ENCODE data around the gene FNDC3B. TPM values are rescaled to one million over a fixed set of nuclear protein-coding genes. Genes with fewer than 3 reads are reported as not detected.
"Not testable (repeated sequence)": the region's sequence is repeated elsewhere in the genome, so short reads cannot be mapped to it uniquely, and the experiment has no call there.

The FNDC3B gene
- total RNA-seq, 1 experiment from 2014 or later = 62.3 TPM

- H3K36me3 ChIP-seq = peaks cover 17% of the 10 kb centered on the region
- no peaks in the 10 kb centered on the region for H3K27me3 ChIP-seq
- H3K4me3 ChIP-seq = no peak overlapping the region
- H3K9me3 ChIP-seq (replicated peaks) = no peaks in the 10 kb centered on the region
- H3K4me1 ChIP-seq = peaks cover 30% of the 10 kb centered on the region
- DNase-seq = no peak
- H3K27ac ChIP-seq = peak overlapping the region; percentile 75
These were observed 43.6 kb downstream of the FNDC3B start for GRCh38 chr3:172082820-172083513.

GRCh38 chr3:172083995-172084409, 44.6 kb downstream of the FNDC3B start:
- H3K9me3 ChIP-seq (replicated peaks) = no peaks in the 10 kb centered on the region
- H3K4me3 ChIP-seq = no peak overlapping the region
- no peaks in the 10 kb centered on the region for H3K27me3 ChIP-seq
- H3K27ac ChIP-seq = no peak overlapping the region
- no peak for DNase-seq
- peaks cover 41% of the 10 kb centered on the region for H3K4me1 ChIP-seq
- H3K36me3 ChIP-seq = peaks cover 17% of the 10 kb centered on the region

DNA sequence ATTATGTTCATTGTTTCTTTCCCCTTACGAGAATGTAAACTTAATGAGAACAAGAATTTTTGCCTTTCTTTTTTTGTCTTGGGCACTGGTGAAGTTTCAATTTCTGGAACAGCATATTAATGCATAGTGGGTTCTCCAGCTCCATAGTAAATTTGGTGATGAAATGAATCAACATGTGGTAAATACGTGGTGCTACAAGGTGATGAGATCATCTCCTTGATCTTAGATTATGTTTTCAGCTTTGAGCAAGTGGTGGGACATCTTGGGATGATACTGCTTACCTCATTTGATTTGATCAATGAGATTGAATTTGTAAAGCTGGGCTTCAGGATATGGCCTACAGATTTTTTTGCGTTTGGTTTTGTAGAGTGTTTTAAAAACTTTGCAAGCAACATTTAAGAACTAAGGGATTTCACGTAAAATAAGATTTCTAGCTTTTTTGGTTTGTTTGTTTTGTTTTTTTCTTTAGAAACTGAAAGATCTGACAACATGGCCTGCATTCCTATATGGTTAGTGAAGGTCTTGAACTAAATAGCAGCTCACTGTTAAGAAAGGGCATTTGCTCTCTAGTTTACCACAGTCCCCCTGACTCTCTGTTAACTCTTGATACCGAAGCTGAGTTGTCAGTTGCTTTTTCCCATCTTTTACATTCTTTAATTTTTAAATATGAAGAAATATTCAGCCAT, 45.6 kb downstream of the FNDC3B start:
- H3K4me3 ChIP-seq = no peak overlapping the region
- peaks cover 48% of the 10 kb centered on the region for H3K4me1 ChIP-seq
- no peak for DNase-seq
- peaks cover 17% of the 10 kb centered on the region for H3K36me3 ChIP-seq
- no peak overlapping the region for H3K27ac ChIP-seq
- no peaks in the 10 kb centered on the region for H3K9me3 ChIP-seq (replicated peaks)
- H3K27me3 ChIP-seq = no peaks in the 10 kb centered on the region

DNA sequence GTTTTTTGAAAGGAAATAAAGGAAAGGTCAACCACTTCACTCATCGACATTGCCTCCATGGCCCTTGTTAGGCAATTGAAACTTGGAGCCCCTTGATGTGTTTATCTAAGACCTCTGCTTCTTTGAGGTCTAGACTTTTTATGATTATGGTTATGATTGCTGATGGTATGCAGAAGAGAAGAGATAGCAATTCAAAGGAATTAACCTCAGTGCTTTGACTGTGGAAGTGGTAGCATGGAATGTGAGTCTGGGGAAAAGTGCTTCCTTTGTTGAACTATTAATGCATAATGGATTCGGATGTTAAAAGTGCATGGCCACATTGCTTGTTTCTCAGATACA, 46.1 kb downstream of the FNDC3B start:
- H3K9me3 ChIP-seq (replicated peaks) = no peaks in the 10 kb centered on the region
- no peaks in the 10 kb centered on the region for H3K27me3 ChIP-seq
- no peak overlapping the region for H3K4me3 ChIP-seq
- no peak for DNase-seq
- peaks cover 17% of the 10 kb centered on the region for H3K36me3 ChIP-seq
- H3K4me1 ChIP-seq = peaks cover 48% of the 10 kb centered on the region
- H3K27ac ChIP-seq = no peak overlapping the region

DNA sequence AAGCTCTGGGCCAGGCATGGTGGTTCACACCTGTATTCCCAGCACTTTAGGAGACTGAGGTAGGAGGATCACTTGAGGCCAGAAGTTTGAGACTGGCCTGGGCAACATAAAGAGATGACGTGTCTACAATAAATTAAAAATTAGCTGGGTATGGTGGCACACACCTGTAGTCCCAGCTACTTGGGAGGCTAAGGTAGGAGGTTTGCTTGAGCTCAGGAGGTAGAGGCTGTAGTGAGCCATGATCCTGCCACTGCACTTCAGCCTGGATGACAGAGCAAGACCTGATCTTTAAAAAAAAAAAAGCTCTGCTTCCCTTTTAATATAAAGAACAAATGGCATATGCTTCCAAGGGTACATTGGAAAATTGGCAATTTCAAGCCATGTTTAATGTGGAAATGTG, 46.7 kb downstream of the FNDC3B start:
- no peaks in the 10 kb centered on the region for H3K9me3 ChIP-seq (replicated peaks)
- H3K27ac ChIP-seq = no peak overlapping the region
- H3K27me3 ChIP-seq = no peaks in the 10 kb centered on the region
- H3K36me3 ChIP-seq = peaks cover 17% of the 10 kb centered on the region
- H3K4me1 ChIP-seq = peaks cover 48% of the 10 kb centered on the region
- H3K4me3 ChIP-seq = no peak overlapping the region
- no peak for DNase-seq

GRCh38 chr3:172087198-172087597, 47.8 kb downstream of the FNDC3B start:
- no peak overlapping the region for H3K4me3 ChIP-seq
- H3K36me3 ChIP-seq = peaks cover 17% of the 10 kb centered on the region
- H3K4me1 ChIP-seq = peaks cover 41% of the 10 kb centered on the region
- DNase-seq = no peak
- no peaks in the 10 kb centered on the region for H3K27me3 ChIP-seq
- no peaks in the 10 kb centered on the region for H3K9me3 ChIP-seq (replicated peaks)
- no peak overlapping the region for H3K27ac ChIP-seq

- H3K36me3 ChIP-seq = peaks cover 13% of the 10 kb centered on the region
These were observed 48.5 kb downstream of the FNDC3B start for GRCh38 chr3:172087602-172088580.

DNA sequence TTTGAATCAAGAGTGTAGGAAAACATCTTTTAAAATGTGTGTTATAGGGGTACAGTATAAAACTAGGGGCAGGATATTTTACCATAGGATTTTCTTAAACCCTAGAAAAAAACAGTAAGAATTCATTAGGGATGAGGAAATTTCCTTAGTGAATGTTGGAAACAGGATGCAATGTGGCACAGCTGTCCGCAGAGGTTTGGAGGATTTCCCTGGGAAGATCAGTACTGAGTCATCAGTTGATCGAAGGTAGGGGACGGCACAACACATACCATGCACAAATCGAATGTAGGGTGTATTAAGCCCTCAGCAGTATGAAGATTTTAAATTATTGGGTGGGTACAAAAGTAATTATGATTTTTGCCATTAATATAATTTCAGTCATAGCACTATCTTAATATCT, 49.9 kb downstream of the FNDC3B start:
- peak overlapping the region; percentile 61 for H3K27ac ChIP-seq
- H3K27me3 ChIP-seq = no peaks in the 10 kb centered on the region
- H3K4me1 ChIP-seq = peaks cover 27% of the 10 kb centered on the region
- H3K9me3 ChIP-seq (replicated peaks) = no peaks in the 10 kb centered on the region
- H3K36me3 ChIP-seq = peaks cover 2% of the 10 kb centered on the region; the same call in 1 of the 2 replicates
- H3K4me3 ChIP-seq = no peak overlapping the region
- DNase-seq = peak; percentile 50 to 71

More at GRCh38 chr3:172087602-172088580, 48.5 kb downstream of the FNDC3B start:
- no peak for DNase-seq
- Histone ChIP-seq H3K27ac (peak overlapping the region; percentile 61), H3K4me3 (no peak overlapping the region), H3K9me3 (replicated peaks) (no peaks in the 10 kb centered on the region), H3K4me1 (peaks cover 35% of the 10 kb centered on the region), H3K27me3 (no peaks in the 10 kb centered on the region)

DNA sequence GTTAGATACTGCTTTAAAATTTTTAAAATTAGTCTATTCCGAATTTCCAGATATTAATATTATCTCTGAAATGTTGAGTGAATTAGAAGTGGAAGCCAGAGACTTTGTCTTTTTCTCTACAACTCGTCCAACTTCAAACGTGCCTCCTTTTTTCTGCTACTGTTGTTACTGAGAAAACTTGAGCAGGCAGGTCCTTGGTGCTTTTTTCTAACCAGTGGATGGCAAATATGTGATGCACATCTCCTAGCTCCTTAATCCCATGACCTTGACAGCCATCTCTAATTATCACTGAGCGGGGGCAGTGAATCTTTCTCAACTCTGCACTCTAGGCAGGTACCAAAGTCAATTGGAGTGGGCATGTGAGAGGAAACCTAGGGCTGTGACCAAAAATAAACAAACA, 50.7 kb downstream of the FNDC3B start:
- no peaks in the 10 kb centered on the region for H3K27me3 ChIP-seq
- H3K27ac ChIP-seq = no peak overlapping the region
- H3K36me3 ChIP-seq = 0 out of 2 replicates have a peak, but pooled peaks cover 3% of the 10 kb centered on the region
- no peak overlapping the region for H3K4me3 ChIP-seq
- peaks cover 27% of the 10 kb centered on the region for H3K4me1 ChIP-seq
- no peak for DNase-seq
- no peaks in the 10 kb centered on the region for H3K9me3 ChIP-seq (replicated peaks)

DNA sequence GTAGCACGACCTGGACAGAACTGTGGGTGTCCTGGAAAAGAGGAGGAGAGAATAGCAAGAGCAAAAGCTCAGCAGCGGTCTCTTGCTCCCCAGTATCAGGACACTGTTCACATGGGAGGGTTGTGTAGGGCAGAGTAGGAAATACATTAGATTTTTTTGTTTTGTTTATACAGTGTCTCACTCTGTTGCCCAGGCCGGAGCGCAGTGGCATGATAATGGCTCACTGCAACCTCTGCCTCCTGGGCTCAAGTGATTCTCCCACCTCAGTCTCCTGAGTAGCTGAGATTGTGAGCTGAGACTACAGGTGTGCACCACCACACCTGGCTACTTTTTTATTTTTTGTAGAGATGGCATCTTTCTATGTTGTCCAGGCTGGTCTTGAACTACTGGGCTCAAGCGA, 53.3 kb downstream of the FNDC3B start:
- peaks cover 34% of the 10 kb centered on the region for H3K4me1 ChIP-seq
- 0 out of 2 replicates have a peak, but pooled peaks cover 5% of the 10 kb centered on the region for H3K36me3 ChIP-seq
- H3K4me3 ChIP-seq = no peak overlapping the region
- H3K27ac ChIP-seq = no peak overlapping the region
- no peaks in the 10 kb centered on the region for H3K9me3 ChIP-seq (replicated peaks)
- H3K27me3 ChIP-seq = no peaks in the 10 kb centered on the region
- DNase-seq = no peak

DNA sequence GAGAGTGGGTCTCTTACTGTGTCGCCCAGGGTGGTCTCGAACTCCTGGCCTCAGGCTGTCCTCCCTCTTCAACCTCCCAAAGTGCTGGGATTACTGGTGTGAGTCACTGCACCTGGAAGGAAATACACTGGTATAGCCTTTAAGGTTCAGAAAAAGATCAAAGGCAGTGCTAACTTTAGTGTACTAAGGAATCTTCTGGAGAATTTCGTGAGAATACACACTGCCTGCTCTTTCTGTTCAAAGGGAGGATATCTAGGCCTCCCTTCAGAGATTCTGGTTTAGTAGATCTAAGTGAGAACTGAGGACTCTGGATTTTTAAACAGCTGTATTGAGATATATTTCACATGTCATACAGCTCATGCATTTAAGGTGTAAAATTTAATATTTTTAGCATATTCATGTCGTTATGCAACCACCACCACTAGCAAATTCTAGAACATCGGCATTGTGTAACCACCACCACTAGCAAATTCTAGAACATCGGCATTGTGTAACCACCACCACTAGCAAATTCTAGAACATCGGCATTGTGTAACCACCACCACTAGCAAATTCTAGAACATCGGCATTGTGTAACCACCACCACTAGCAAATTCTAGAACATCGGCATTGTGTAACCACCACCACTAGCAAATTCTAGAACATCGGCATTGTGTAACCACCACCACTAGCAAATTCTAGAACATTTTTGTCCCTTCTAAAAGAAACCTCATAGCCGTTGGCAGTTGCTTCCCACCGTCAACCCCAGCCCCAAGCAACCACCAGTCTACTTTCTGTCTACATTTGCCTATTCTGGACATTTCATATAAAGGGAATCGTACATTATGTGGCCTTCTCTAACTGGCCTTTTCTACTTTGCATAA, 54.4 kb downstream of the FNDC3B start:
- DNase-seq, H3K36me3 ChIP-seq: not testable (repeated sequence)

GRCh38 chr3:172094621-172095557, 55.5 kb downstream of the FNDC3B start:
- H3K4me1 ChIP-seq = peaks cover 14% of the 10 kb centered on the region
- no peak overlapping the region for H3K27ac ChIP-seq
- H3K27me3 ChIP-seq = no peaks in the 10 kb centered on the region
- no peak for DNase-seq
- no peaks in the 10 kb centered on the region for H3K9me3 ChIP-seq (replicated peaks)
- H3K36me3 ChIP-seq = 0 out of 2 replicates have a peak, but pooled peaks cover 7% of the 10 kb centered on the region
- no peak overlapping the region for H3K4me3 ChIP-seq

More for the DNA sequence above, 54.4 kb downstream of the FNDC3B start:
- not testable (repeated sequence) for H3K27me3 ChIP-seq; H3K27ac ChIP-seq; H3K9me3 ChIP-seq (replicated peaks); H3K4me3 ChIP-seq
- peaks cover 23% of the 10 kb centered on the region for H3K4me1 ChIP-seq

DNA sequence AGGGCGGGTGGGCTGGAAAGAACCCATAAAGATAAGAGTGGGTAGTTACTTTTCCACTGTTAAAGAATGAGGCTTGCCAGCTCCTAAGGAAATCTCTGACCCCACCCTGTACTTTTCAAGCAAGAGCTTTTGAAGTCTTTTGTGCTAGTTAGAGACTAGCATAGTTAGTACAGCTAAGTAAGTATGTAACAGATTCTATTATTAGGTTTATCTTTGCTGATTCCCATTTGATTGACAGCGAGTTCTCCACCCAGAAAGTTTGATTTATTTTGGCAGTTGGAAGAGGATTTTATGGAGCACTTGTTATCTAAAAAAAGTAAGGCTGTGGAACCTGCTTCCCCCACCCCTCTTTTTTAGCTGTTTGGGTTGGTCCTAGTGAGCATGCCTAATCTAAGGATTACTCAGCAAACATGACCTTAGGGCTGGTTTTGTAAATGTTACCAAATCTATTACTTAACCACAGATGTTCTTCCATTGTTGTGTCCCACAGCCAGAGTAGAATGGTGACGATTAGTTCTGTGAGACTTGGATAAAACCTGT, 57.6 kb downstream of the FNDC3B start:
- H3K27me3 ChIP-seq = no peaks in the 10 kb centered on the region
- H3K4me1 ChIP-seq = peaks cover 26% of the 10 kb centered on the region
- no peak overlapping the region for H3K27ac ChIP-seq
- H3K4me3 ChIP-seq = no peak overlapping the region
- H3K9me3 ChIP-seq (replicated peaks) = no peaks in the 10 kb centered on the region
- H3K36me3 ChIP-seq = 0 out of 2 replicates have a peak, but pooled peaks cover 7% of the 10 kb centered on the region
- DNase-seq = peak; percentile 26 to 63
